GM19468 (cell line): ENCODE measurements around the gene SIRT3.
"Not testable (repeated sequence)": the region's sequence is repeated elsewhere in the genome, so short reads cannot be mapped to it uniquely, and the experiment has no call there.

ENCODE experiments used
- ATAC-seq: cut with Tn5 transposase; IDR thresholded peaks from one replicate; pipeline ENCODE4 v1.9.1; 2021; ENCODE audit warnings: mild to moderate bottlenecking, moderate library complexity, moderate number of reproducible peaks; ENCODE audit not compliant: unreplicated experiment; ENCODE audit errors: extremely low read depth

SIRT3 gene

GRCh38 chr11:189843-190311 lies 46.3 kb downstream of the SIRT3 start:
- peak; percentile 61 for ATAC-seq

- not testable (repeated sequence) for ATAC-seq
Measured at GRCh38 chr11:189200-189783, 46.9 kb downstream of the SIRT3 start.

- ATAC-seq, result not testable (repeated sequence)
Measured at GRCh38 chr11:180242-180641, 55.9 kb downstream of the SIRT3 start.
